Activated naive CD8-positive, alpha-beta T cell treated with anti-CD3 and anti-CD28 coated beads, Interleukin-2, amount 10 ng/mL, durations not matched to agents 7 days and 5 days (primary cell): ENCODE data around the gene LYZL1. TPM values are rescaled to one million over a fixed set of nuclear protein-coding genes. Genes with fewer than 3 reads are reported as not detected.
"Not testable (repeated sequence)": the region's sequence is repeated elsewhere in the genome, so short reads cannot be mapped to it uniquely, and the experiment has no call there.

ENCODE experiments used
- ATAC-seq: fragments of 150-1000 bp; cut with Tn5 transposase; one replicate; pipeline ENCODE4 v1.10.0; 2021; ENCODE audit warnings: low read depth, moderate library complexity
- POLR2A ChIA-PET: fragments of 350-600 bp; sonication (Branson Sonifier 250); formaldehyde crosslinking; loops from one replicate; lab custom pipeline; 2021; ENCODE audit warnings: antibody characterized with exemption; lab: Charles Lee
- DNase-seq: peaks from one replicate; pipeline ENCODE4 v3.0.0; 2021
- H3K27ac Mint-ChIP-seq: one replicate; pipeline ENCODE4 v1.8.0; 2022; ENCODE audit warnings: mild to moderate bottlenecking, mixed read lengths
- H3K27me3 Mint-ChIP-seq: one replicate; pipeline ENCODE4 v1.8.0; 2022; ENCODE audit warnings: mild to moderate bottlenecking, moderate library complexity, mixed read lengths
- H3K36me3 Mint-ChIP-seq: one replicate; pipeline ENCODE4 v1.8.0; 2021; ENCODE audit warnings: mild to moderate bottlenecking, mixed read lengths
- H3K4me1 Mint-ChIP-seq: one replicate; pipeline ENCODE4 v1.8.0; 2021; ENCODE audit warnings: mixed read lengths
- H3K4me3 Mint-ChIP-seq: one replicate; pipeline ENCODE4 v1.8.0; 2022; ENCODE audit warnings: mild to moderate bottlenecking, moderate library complexity, mixed read lengths
- H3K9me3 Mint-ChIP-seq: one replicate; pipeline ENCODE4 v1.8.0; 2021; ENCODE audit warnings: mixed read lengths
- total RNA-seq, 2 experiments: library from RNA; stranded (reverse); gene quantifications; one replicate each; pipeline ENCODE4 v1.2.3, GENCODE V29; 2021

The LYZL1 gene
- total RNA-seq, 2 experiments from 2014 or later, result not detected

DNA sequence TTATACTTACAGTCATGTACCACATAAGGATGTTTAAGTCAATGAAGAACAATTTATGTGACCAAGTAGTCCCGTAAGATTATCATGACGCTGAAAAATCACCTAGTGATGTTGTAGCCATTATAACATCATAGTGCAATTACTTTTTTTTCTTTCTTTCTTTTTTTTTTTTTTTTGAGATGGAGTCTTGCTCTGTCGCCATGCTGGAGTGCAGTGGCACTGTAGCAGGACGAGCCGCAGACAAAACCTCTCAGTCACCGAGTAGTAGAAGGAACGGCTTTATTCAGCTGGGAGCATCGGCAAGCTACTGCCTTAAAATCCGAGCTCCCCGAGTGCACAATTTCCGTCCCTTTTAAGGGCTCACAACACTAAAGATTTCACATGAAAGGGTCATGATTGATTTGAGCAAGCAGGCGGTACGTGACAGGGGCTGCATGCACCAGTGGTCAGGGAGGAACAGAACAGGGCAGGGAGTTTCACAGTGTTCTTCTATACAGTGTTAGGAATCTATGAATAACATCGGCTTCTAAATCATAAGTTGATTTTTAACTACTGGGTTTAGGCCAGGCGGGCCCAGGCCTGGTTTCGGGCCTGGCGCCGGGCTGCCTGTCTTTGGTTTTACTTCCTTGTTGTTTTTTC lies 71.5 kb downstream of the LYZL1 start:
- ATAC-seq, H3K36me3 Mint-ChIP-seq, POLR2A ChIA-PET, H3K4me1 Mint-ChIP-seq, DNase-seq, H3K27me3 Mint-ChIP-seq, H3K4me3 Mint-ChIP-seq, H3K27ac Mint-ChIP-seq, H3K9me3 Mint-ChIP-seq: not testable (repeated sequence)
